GM12892 (cell line): ENCODE results near the gene ALOX15B.

Source experiments
- POLR2A ChIP-seq: IDR thresholded peaks from 2 replicates; pipeline ENCODE4 v1.6.1; 2011; ENCODE audit warnings: low read depth, low read length, control low read depth
- POLR2AphosphoS5 ChIP-seq: IDR thresholded peaks from 2 replicates; pipeline ENCODE4 v1.6.1; 2011; ENCODE audit warnings: low read depth, low read length, control low read depth

DNA sequence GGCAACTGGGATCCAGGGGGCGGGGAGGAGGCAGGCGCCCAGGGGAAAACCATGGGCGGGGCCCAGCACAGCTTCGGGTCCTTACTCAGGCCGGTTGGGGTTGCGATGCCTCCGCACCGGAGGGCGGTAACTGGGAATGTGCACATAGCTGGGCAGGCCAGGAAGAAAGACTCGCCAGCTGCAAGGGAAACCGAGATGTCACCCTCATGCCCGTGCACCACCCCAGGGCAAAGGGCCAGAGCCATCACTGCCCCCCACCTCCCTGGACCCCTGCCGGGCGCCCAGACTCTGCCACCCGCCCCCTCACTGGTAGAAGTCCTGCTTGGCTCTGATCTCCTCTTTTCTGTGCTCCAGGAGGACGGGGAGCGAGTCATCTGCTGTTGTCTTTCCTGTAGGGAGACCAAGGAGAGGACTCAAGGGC lies 42.0 kb downstream of the ALOX15B start:
- no peak for TF ChIP-seq POLR2AphosphoS5
- TF ChIP-seq POLR2A, result no peak
